Stimulated activated memory B cell treated with anti-CD40 and anti-IgM and Interleukin-4, amounts not matched to agents 10 μg/mL and 1 μg/mL and 100 μg/mL, for 72 hours (primary cell): ENCODE data around the gene ETS1.

Experiments used
- ATAC-seq: fragments of 150-1000 bp; cut with Tn5 transposase; 2 replicates; pipeline ENCODE4 v1.10.0; 2021
- H3K27ac Mint-ChIP-seq: one replicate; pipeline ENCODE4 v1.8.0; 2022; ENCODE audit warnings: mild to moderate bottlenecking, mixed read lengths
- H3K27me3 Mint-ChIP-seq: one replicate; pipeline ENCODE4 v1.8.0; 2022; ENCODE audit warnings: mixed read lengths
- H3K36me3 Mint-ChIP-seq: one replicate; pipeline ENCODE4 v1.8.0; 2022; ENCODE audit warnings: mixed read lengths
- H3K4me1 Mint-ChIP-seq: one replicate; pipeline ENCODE4 v1.8.0; 2022; ENCODE audit warnings: mixed read lengths
- H3K4me3 Mint-ChIP-seq: one replicate; pipeline ENCODE4 v1.8.0; 2022; ENCODE audit warnings: mild to moderate bottlenecking, moderate library complexity, mixed read lengths
- H3K9me3 Mint-ChIP-seq: one replicate; pipeline ENCODE4 v1.8.0; 2022; ENCODE audit warnings: mixed read lengths

Gene ETS1

DNA sequence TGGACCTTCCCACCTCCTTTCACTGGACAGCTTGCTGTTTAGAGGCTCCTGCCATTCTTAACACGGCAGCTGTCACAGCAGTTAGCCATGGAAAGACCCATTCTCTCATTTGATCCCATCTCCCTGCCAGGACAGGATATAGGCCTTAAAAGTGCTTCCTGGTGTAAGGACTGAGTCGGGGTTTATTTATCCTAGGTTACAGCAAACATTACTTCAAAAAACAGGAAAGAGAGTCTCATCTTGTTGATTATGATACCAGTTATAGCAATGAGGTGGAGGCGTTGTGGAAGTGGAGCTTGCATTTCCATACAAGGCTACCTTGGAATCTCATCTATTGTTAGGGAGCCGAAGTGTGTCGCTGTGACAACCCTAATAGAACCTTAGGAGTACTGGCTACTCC, 17.4 kb upstream of the ETS1 start:
- Mint-ChIP-seq H3K4me3 (no peak overlapping the region), H3K27ac (peak overlapping the region; percentile 96), H3K4me1 (peaks cover 64% of the 10 kb centered on the region), H3K36me3 (no peaks in the 10 kb centered on the region), H3K27me3 (no peaks in the 10 kb centered on the region), H3K9me3 (no peaks in the 10 kb centered on the region)
- no peak for ATAC-seq

DNA sequence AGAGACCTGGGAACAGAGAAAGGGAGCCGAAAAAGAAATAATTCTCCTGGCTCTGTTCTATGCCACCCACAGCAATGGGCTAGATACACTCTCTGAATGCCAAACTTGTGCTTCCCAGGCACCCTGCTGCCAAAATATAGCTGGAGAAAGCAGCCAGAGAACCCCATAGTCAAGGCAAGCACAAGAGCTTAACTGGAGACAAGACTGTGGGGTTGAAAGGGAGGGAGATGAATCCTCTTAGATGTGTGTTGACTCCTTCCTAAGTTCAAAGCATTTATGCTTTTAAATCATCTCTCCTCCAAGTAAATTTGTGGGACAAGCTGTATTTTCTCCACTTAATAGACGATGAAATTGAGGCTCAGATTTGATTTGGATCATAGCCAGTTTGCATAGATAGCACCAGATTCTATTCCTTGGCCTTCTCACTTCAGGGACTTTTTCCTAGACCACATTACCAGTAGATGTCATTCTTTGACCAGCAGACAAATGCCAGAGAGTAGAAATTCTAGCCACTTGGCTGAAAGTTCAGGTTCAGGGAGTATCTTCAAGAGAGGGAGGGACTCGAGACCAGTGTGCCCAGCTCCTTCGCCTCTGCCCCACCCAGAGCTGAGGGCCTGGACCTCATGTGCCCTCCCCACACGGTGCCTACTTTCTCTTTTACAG, 16.5 kb upstream of the ETS1 start:
- no peak overlapping the region for H3K4me3 Mint-ChIP-seq
- no peaks in the 10 kb centered on the region for H3K36me3 Mint-ChIP-seq
- peak; percentile 64 for ATAC-seq
- peaks cover 64% of the 10 kb centered on the region for H3K4me1 Mint-ChIP-seq
- no peaks in the 10 kb centered on the region for H3K27me3 Mint-ChIP-seq
- no peaks in the 10 kb centered on the region for H3K9me3 Mint-ChIP-seq
- H3K27ac Mint-ChIP-seq: peak overlapping the region; percentile 96

DNA sequence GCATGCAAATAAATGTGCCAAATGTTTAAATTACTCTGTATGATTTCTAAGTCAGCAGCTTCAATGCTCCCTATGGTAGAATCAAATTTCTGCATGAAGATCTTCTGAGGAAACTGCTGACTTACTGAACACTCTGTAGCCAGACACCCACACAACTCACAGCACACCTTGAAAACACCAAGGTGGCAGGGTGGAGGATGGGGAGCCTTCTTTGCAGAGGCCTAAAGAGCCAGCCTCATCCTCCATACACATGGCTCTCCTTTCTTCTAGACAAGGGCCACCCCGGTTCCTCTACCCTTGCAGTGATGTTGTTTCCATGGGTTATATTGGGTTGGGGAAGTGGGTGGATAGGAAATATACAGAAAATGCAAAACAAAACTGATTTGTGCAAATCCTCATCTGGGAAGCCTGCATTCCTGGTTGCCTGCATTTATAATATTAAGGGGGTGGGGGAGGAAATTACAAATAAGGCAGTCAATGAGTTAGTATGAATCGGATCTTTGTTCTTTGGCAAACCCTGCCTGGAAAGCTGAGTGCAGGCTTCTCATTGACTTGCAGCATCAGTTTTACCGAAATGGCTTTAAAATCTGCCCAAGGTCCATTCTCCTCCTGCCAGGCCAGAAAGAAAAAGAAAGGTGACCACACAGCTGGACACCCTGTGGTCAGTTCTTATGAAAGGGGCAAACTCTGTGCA, 15.8 kb upstream of the ETS1 start:
- H3K36me3 Mint-ChIP-seq: no peaks in the 10 kb centered on the region
- peak; percentile 41 for ATAC-seq
- H3K9me3 Mint-ChIP-seq: no peaks in the 10 kb centered on the region
- H3K4me1 Mint-ChIP-seq: peaks cover 65% of the 10 kb centered on the region
- no peaks in the 10 kb centered on the region for H3K27me3 Mint-ChIP-seq
- H3K27ac Mint-ChIP-seq: peak overlapping the region; percentile 96
- no peak overlapping the region for H3K4me3 Mint-ChIP-seq

DNA sequence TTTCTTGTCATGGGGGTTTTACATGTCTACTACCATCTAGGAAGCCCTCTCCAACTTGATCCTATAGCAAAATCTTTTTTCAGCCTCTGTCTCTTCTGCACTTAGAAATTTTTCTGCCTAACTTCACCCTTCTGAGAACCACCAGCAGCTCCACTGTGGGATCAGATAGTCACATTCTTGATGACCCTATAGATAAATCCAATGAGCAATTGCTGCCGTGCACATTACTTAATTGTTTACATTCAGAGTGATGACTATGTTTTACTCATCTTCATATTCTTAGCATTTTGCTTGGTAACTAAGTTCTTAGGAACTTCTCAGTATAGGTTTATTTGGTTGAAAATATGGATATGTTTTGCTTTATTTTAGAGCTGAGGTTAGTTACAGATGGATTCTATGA, 12.4 kb upstream of the ETS1 start:
- no peak overlapping the region for H3K4me3 Mint-ChIP-seq
- H3K36me3 Mint-ChIP-seq: no peaks in the 10 kb centered on the region
- no peaks in the 10 kb centered on the region for H3K27me3 Mint-ChIP-seq
- peaks cover 61% of the 10 kb centered on the region for H3K4me1 Mint-ChIP-seq
- no peak for ATAC-seq
- peaks cover 3% of the 10 kb centered on the region for H3K9me3 Mint-ChIP-seq
- H3K27ac Mint-ChIP-seq: peak overlapping the region; percentile 60

DNA sequence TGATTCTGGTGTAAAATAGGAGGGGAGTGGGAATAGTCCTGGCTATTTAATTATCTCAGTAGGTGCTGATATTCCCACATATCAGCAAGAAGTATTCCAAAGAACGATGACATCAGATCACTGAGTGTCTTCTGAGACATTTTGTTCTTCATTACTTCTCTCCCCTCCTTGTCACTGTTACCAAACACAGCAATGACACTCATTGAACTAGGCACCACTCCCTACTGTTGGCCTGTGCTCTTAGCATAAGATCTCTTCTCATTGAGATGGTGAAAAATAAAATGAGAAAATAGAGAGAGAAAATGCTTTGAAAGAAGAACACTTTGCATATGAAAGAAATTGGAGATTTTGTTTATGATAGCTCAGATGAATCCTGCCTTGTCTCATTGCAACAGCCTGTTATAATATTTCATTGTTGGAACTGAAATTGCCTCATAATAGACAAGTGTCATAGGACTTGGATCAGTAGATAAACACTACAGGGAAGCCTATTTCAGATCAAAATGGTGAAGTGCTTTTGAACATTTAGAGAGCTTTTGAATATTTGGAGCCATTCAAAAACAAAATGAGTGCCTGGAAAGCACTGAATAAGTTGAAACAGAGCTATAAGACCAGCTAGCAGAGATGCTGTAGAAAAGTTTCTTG, 11.3 kb upstream of the ETS1 start:
- Mint-ChIP-seq H3K27me3 (no peaks in the 10 kb centered on the region), H3K27ac (peak overlapping the region; percentile 60), H3K9me3 (peaks cover 3% of the 10 kb centered on the region), H3K36me3 (no peaks in the 10 kb centered on the region), H3K4me3 (no peak overlapping the region), H3K4me1 (peaks cover 52% of the 10 kb centered on the region)
- no peak for ATAC-seq

DNA sequence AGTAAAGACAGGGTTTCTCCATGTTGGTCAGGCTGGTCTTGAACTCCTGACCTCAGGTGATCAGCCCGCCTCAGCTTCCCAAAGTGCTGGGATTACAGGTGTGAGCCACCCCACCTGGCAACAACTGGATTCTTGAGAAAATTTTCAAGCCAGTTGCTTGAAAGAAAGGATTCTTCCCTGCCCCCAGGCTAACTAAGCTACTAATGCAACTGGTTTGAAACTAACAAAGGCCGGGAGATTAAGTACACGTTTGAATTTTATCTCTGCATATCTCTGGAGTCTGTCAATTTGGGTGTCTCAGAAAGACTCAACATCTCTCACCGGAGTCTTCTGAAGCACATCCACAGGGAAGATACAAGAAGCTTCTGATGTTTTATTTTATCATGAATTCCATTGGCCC, 10.7 kb upstream of the ETS1 start:
- Mint-ChIP-seq H3K27ac (peak overlapping the region; percentile 60), H3K27me3 (no peaks in the 10 kb centered on the region), H3K9me3 (peaks cover 3% of the 10 kb centered on the region), H3K4me1 (peaks cover 47% of the 10 kb centered on the region), H3K4me3 (no peak overlapping the region), H3K36me3 (no peaks in the 10 kb centered on the region)
- no peak for ATAC-seq

DNA sequence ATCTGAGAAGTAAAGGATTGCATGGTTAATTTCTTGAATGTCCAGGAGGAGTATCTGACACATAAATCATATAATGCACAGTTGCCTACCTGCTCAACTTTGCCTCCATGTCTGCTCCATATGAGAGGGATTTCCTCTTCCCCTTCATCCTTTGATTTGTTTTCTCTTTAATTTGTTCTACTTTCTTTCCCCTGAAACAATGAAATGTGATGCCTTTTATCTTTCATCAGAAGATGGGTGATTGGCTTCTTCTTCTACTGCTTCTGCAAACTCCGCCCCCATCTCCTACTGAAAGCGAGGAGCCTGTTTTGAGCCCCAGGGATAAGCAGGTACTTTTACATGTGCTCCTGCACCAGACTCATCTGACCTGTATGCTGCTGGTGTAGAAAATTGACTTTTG, 9.9 kb upstream of the ETS1 start:
- H3K27me3 Mint-ChIP-seq: no peaks in the 10 kb centered on the region
- H3K4me3 Mint-ChIP-seq: no peak overlapping the region
- no peak overlapping the region for H3K27ac Mint-ChIP-seq
- H3K36me3 Mint-ChIP-seq: no peaks in the 10 kb centered on the region
- no peak for ATAC-seq
- peaks cover 3% of the 10 kb centered on the region for H3K9me3 Mint-ChIP-seq
- H3K4me1 Mint-ChIP-seq: peaks cover 44% of the 10 kb centered on the region

DNA sequence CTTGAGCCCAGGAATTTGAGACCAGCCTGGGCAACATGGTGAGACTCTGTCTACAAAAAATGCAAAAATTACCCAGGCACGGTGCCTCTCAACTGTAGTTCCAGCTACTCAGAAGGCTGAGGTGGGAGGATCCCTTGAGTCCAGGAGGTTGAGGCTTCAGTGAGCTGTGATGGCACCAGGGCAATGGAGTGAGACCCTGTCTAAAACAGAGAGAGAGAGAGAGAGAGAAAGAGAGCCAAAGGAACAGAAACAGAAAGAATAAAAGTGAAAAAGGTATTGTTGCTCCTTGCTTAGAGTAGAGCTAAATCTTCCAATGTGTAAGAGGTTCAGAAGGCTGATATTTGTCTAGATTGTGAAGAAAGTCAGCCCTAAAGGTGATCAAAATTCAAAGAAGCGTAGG, 8.9 kb upstream of the ETS1 start:
- H3K9me3 Mint-ChIP-seq: peaks cover 3% of the 10 kb centered on the region
- no peak overlapping the region for H3K4me3 Mint-ChIP-seq
- H3K36me3 Mint-ChIP-seq: no peaks in the 10 kb centered on the region
- peak; percentile 68 for ATAC-seq
- no peaks in the 10 kb centered on the region for H3K27me3 Mint-ChIP-seq
- peaks cover 37% of the 10 kb centered on the region for H3K4me1 Mint-ChIP-seq
- peak overlapping the region; percentile 58 for H3K27ac Mint-ChIP-seq

DNA sequence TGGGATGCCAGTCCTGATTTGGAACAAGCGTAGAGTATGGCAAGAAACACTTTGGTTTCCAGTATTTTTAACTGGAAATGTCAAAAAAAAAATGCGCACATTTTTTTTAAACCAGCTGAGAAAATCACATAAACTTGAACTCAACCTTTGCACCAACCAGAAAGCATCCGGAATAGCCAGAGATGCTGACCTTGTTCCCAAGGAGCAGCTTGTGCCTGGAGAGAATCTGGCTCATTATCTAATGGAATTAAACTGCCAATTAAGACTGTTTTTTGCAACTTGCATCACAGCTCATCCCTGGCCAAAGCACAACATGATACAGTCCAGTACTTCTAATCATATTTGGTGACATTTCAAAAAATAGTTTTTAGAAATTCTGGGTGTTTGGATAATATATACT, 8.4 kb upstream of the ETS1 start:
- H3K27me3 Mint-ChIP-seq: no peaks in the 10 kb centered on the region
- no peak for ATAC-seq
- peaks cover 3% of the 10 kb centered on the region for H3K9me3 Mint-ChIP-seq

DNA sequence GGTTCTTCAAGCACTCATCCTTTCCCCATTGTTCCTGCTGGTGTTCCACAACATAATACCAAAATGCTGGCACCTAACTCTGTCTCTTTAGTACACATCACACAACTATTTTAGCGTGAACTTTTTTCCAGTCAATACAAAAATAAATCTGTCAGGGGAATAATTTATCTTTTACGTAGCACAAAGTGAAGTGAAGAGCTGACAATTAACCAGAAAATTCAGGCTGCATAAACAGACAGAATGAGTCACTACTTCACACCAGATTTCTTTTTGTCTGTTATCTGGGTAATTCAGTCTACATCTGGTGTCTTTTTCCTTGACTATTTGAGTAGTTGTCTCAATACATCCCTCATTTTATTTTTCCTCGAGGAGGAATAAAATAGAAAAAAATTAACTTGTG, 7.9 kb upstream of the ETS1 start:
- H3K4me3 Mint-ChIP-seq: no peak overlapping the region
- H3K36me3 Mint-ChIP-seq: no peaks in the 10 kb centered on the region
- peak overlapping the region; percentile 9 for H3K27ac Mint-ChIP-seq
- H3K9me3 Mint-ChIP-seq: peaks cover 3% of the 10 kb centered on the region
- no peaks in the 10 kb centered on the region for H3K27me3 Mint-ChIP-seq
- no peak for ATAC-seq
- H3K4me1 Mint-ChIP-seq: peaks cover 37% of the 10 kb centered on the region

More for the DNA sequence above, 8.4 kb upstream of the ETS1 start:
- no peak overlapping the region for H3K4me3 Mint-ChIP-seq
- no peaks in the 10 kb centered on the region for H3K36me3 Mint-ChIP-seq
- peaks cover 37% of the 10 kb centered on the region for H3K4me1 Mint-ChIP-seq
- H3K27ac Mint-ChIP-seq: peak overlapping the region; percentile 58

DNA sequence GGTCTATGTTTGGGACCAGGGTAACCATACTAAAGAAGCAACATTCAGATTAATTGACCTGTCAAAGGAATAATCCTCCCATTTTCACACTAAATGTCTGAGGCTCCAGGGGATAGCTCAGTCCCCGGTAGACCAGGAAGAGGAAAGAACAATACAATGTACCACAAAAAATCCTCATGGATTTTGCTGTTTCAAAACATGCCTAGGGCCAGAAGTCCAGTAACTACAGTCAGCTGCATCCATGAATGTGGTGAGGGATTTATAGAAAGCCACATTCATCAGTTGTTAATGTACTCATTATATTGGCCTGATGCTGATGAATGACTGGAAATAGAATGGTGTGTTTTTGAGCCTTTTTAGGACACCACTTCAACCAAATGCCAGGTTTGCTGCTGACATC, 6.9 kb upstream of the ETS1 start:
- no peaks in the 10 kb centered on the region for H3K27me3 Mint-ChIP-seq
- peaks cover 3% of the 10 kb centered on the region for H3K9me3 Mint-ChIP-seq
- H3K27ac Mint-ChIP-seq: no peak overlapping the region
- no peak overlapping the region for H3K4me3 Mint-ChIP-seq
- no peak for ATAC-seq
- H3K4me1 Mint-ChIP-seq: peaks cover 29% of the 10 kb centered on the region
- H3K36me3 Mint-ChIP-seq: no peaks in the 10 kb centered on the region

DNA sequence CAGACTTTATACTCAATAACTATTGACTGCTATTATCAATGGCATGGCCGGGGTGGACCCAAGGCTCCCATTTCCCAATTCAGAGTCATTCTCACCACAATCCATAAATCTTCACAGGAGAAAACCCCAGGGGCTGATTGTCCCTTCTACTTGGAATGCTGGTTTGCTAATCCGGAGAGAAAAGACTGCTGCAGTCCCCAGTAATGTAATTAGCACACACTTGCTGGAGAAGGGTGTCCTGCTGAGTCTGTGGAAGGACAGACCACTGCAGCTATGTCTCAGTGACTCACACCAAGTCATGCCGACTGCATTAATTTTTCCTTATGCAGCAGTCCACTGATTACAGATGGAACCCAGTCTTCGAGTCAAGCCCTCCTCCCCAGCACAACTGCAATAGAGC, 5.9 kb upstream of the ETS1 start:
- peaks cover 20% of the 10 kb centered on the region for H3K4me1 Mint-ChIP-seq
- no peaks in the 10 kb centered on the region for H3K27me3 Mint-ChIP-seq

DNA sequence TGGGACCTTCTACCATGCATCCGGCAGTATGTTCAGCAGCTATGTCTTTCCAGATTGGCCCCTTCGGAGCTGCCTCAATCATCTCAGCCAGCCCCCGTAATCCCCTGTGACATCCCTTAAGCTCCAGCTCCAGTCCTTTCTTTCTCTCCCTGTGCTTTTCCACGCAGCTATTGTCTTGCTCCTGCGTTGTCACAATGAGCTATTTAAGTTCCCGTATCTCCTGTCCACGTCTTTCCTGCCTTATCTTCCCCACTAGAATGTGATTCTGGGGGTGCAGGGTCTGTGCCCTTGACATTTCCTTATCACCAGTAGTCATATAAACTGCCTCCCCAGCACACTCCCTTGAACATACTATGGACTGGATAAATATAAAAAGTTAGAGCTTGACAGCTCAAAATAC, 5.1 kb upstream of the ETS1 start:
- Mint-ChIP-seq H3K36me3 (no peaks in the 10 kb centered on the region), H3K4me3 (no peak overlapping the region), H3K27ac (peak overlapping the region; percentile 15), H3K4me1 (peaks cover 18% of the 10 kb centered on the region), H3K9me3 (peaks cover 3% of the 10 kb centered on the region), H3K27me3 (no peaks in the 10 kb centered on the region)
- ATAC-seq: no peak

More for the DNA sequence above, 5.9 kb upstream of the ETS1 start:
- peaks cover 3% of the 10 kb centered on the region for H3K9me3 Mint-ChIP-seq
- no peak overlapping the region for H3K27ac Mint-ChIP-seq
- ATAC-seq: no peak
- no peak overlapping the region for H3K4me3 Mint-ChIP-seq
- H3K36me3 Mint-ChIP-seq: no peaks in the 10 kb centered on the region

DNA sequence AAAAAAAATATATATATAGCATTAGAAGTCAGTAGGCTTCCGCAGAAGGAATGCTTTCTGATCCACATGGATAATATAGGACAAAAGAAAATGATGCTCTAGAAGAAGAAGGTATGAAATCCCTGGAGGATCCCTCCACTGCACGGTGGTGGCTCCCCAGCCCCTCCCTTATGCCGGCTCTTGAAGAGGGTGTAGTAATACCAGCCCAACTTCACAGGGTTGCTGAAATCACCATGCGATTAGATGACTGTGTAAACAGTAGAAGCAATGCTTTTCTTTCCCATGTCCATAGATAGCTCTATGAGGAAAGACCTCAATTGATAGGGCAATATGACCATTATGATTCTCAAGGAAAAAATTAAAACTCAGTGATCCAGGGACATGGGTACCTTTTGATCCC, 3.2 kb upstream of the ETS1 start:
- H3K4me1 Mint-ChIP-seq: peaks cover 14% of the 10 kb centered on the region
- no peak overlapping the region for H3K4me3 Mint-ChIP-seq
- H3K27me3 Mint-ChIP-seq: no peaks in the 10 kb centered on the region
- no peaks in the 10 kb centered on the region for H3K36me3 Mint-ChIP-seq
- no peak overlapping the region for H3K27ac Mint-ChIP-seq
- ATAC-seq: no peak
- H3K9me3 Mint-ChIP-seq: peaks cover 3% of the 10 kb centered on the region

DNA sequence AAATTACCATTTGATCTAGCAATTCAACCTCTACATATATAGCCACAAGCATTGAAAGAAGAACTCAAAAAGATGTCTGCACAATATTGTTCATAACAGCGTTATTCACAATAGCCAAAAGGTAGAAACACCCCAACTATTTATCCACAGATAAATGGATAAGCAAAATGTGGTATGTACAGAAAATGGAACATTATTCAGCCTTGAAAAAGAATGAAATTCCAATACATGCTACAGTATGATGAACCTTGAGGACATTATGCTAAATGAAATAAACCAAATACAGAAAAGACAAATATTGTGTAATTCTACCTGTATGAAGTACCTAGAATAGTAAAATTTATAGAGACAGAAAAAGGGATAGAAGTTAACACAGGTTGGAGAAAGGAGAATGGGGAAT, 2.6 kb upstream of the ETS1 start:
- ATAC-seq: no peak
- Mint-ChIP-seq H3K4me3 (no peak overlapping the region), H3K27ac (no peak overlapping the region), H3K4me1 (peaks cover 15% of the 10 kb centered on the region), H3K27me3 (no peaks in the 10 kb centered on the region), H3K36me3 (no peaks in the 10 kb centered on the region), H3K9me3 (peaks cover 3% of the 10 kb centered on the region)

DNA sequence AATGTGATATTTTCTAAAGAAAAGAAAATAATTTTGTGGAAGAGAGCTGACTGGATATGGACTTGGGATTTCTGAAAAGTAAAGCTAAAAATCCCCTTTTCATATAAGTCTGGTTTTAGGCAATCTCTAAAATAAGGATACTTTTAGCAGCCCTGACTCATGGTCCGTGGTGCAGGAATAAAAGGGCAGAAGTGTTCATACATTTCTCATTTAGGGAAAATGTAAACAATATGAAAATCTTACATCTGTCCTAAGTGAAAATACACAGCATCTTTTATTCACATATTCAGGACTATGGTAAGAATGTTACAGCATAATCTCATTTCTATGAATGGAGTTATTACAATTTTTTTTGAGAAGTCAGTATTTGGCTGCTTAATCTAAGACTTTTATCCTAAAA, 735 bp upstream of the ETS1 start:
- Mint-ChIP-seq H3K36me3 (no peaks in the 10 kb centered on the region), H3K9me3 (no peaks in the 10 kb centered on the region), H3K4me3 (no peak overlapping the region), H3K4me1 (peaks cover 18% of the 10 kb centered on the region), H3K27ac (no peak overlapping the region), H3K27me3 (no peaks in the 10 kb centered on the region)
- no peak for ATAC-seq
